Measurements from ENCODE around the gene SPDEF.

The SPDEF gene

GRCh38 chr6:34562350-34562749, 6.2 kb upstream of the SPDEF start:
- no peak for FAIRE-seq

GRCh38 chr6:34561227-34561530, 5.0 kb upstream of the SPDEF start:
- no peak for FAIRE-seq

DNA sequence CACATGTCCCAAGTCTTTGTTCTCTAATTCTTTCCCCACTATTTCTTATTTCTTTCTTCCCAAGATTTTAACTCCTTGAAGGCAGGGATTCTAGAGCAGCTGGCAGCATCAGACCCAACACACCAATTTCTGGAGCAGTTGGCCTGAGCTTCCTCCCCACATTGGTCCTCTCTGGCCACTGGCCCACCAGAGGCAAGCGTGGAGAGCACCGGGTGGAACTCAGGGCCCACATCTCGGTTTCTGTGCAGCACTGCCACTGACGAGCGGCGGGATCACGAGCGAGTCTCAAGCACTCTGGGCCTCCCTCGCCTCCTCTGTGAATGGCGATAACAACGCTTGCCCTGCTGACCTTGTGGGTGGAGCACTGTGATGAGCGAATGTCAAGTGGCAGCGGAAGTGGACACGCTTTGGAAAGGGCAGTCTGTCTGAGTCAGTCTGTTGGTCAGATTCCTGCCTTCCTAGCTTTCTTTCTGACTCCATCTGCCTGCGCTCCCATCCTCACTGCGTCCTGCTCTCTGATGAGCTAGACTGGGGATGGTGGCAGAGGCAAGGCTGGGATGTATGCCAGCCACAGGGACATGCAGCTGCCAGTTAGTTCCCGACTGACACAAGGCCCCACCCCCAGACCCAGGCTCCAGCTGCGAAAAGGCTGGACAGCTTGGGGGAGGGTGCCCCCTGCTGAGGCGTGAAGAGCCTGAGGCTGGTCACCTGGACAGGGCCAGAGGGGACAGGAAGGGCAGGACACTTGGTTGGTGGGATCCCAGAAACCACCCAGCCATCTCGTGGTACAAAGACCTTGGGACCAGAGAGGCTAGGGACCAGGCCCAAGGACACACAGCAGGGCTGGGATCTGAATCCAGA, 4.5 kb upstream of the SPDEF start:
- FAIRE-seq = no peak

- FAIRE-seq = no peak
These were observed 3.7 kb upstream of the SPDEF start for GRCh38 chr6:34559651-34560365.

GRCh38 chr6:34558172-34558714, 2.1 kb upstream of the SPDEF start:
- FAIRE-seq = no peak

DNA sequence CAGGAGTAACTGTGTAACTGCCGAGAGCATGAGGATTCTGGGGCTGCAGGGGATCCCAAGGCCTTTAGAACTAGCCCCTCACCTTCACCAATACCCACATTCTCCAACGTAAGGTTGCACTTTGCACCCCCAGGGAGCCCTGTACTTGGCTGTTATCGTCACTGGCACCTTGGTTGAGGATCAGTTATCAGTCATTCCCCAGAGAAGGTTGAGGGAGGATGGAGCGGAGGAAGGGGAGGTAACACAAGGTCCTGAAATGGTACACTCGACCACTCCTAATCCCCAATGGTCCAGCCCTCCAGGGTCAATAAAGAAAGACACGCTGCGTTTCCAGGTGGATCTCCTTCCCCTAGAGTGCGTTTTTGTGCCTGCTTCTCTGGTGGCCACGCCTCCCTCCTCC, 1.1 kb upstream of the SPDEF start:
- no peak for FAIRE-seq

DNA sequence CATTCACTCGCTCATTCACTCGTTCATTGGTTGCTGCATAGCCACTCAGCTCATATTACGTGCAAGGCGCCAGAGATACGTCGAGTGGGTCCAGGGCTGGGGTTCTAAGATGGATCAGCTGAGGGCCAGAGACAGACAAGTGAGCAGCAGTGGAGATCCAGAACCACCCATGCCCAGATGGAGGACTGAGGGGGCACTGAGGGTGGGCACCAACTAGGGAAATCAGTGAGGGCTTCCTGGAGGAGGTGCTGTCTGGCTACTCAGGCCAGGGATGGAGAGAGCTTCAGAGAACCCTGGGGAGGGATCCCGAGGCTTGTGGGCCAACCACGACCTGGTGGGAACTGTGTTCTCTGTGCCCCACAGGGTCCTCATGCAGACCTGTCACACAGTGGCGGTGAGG, 364 bp upstream of the SPDEF start:
- FAIRE-seq = no peak

- no peak for FAIRE-seq
These were observed 801 bp downstream of the SPDEF start for GRCh38 chr6:34555328-34555727.

DNA sequence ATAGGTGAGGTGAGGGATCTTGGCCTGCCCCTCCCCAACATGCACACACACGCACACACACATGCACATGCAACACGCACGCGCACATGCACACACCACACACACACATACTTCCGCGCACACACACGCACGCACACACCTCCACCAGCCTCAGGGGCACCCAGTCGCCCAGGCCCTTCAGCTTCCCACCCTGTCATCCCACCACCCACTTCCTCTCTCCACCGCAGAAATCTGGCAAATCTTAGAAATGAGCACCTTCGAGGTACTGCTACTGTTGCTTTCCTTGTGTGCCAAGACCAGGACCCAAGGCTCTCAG, 1.2 kb downstream of the SPDEF start:
- no peak for FAIRE-seq

- FAIRE-seq = no peak
These were observed 1.7 kb downstream of the SPDEF start for GRCh38 chr6:34554291-34555006.

GRCh38 chr6:34553750-34554149, 2.4 kb downstream of the SPDEF start:
- no peak for FAIRE-seq

DNA sequence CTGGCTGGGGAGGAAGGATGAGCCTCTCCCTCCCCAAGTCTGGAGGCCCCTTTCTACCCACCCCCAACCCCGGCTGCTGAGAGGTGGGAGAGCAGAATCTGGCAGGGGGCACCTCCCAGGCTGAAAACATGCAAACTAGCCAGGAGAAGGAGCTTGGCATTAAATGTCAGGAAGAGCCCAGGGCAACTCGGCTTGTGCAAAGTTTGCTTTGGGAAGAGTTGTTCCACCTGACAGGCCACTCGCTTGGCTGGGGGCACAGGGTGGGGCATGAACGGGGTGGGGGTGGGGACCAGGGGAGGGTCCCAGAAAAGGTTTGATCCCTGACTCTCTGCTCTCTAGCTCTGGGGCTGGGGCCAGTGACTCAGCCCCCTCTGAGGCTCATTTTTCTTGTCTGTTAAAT, 3.0 kb downstream of the SPDEF start:
- FAIRE-seq = no peak

DNA sequence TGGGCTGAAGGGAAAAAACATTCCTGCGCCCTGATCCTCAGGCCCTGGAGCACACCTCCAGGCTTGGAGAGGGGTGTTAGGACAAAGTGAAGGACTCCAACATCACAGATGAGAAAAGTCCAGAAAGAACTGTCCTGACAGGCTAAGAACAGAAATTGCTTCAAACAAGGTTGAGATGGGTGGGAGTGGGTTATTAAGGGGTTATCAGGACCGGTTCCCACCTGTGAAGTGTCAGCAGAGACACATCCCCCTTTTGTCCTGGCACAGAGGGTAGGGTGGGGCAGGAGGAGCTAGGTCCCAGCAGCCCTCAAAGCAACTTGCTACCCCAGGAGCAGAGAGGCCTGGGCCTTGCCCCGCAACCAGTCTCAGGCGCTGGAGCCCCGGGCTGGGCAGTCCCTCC, 3.5 kb downstream of the SPDEF start:
- no peak for FAIRE-seq

GRCh38 chr6:34551720-34552119, 4.4 kb downstream of the SPDEF start:
- FAIRE-seq = no peak

- no peak for FAIRE-seq
These were observed 6.3 kb downstream of the SPDEF start for GRCh38 chr6:34549804-34550202.

GRCh38 chr6:34549026-34549803, 6.9 kb downstream of the SPDEF start:
- FAIRE-seq = no peak

- FAIRE-seq = no peak
These were observed 8.2 kb downstream of the SPDEF start for GRCh38 chr6:34547701-34548644.

DNA sequence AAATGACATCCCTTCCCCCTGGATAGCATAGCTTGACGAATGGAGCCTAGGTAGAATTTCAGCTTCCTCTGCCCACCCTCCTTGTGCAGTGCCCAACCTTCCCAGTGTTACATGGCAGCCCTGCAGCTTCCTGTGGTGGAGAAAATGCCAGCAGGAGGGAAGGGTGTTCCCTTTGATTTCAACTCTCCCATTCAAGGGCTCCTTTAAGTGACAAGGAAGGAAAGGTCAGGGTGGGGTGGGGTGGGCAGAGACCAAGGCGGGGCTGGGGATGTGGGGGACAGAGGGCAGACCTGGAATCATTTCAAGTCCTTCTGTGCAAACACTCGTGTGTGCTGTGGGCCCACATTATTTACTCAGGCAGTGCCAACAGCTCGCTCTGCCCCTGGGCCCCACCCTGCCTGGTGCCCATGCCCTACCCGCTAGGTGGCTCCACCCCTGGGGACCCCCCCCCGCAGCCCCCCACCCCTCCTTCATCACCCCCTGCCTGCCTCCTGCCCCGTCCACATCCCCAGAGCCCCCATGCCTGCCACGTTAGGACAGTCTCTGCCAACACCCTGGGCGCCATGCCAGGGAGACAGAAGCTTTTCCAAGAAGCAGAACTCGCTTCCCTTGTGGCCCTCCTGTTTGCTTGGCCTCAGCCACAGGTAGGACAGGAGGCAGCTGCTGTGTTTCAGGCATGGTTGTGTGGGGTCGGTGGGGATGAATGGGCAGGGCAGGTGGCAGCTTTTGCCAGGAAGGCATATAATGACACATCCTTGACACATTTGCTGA, 9.4 kb downstream of the SPDEF start:
- FAIRE-seq = no peak

- FAIRE-seq = no peak
These were observed 11.2 kb downstream of the SPDEF start for GRCh38 chr6:34544776-34545471.

- no peak for FAIRE-seq
These were observed 12.0 kb downstream of the SPDEF start for GRCh38 chr6:34544052-34544604.
